ENCODE measurements around the gene PTPRE.

- TF ChIP-seq FOXP2 (optimal IDR thresholded peaks at IDR 0.05; ENCODE audit: control extremely low read depth, extremely low read length, insufficient read depth) (no peak), POLR2AphosphoS5 (IDR thresholded peaks at IDR 0.05; ENCODE audit: borderline replicate concordance, low read depth, low read length) (no peak)
Measured at GRCh38 chr10:127944256-127944655, 37.4 kb downstream of the PTPRE start.
